Neural progenitor cell (in vitro differentiated cells): ENCODE results near the gene CTNNA1. TPM values are rescaled to one million over a fixed set of nuclear protein-coding genes. Genes with fewer than 3 reads are reported as not detected.

Source experiments
- DNase-seq: peaks from one replicate; pipeline ENCODE4 v3.0.0-alpha.2; 2016; ENCODE audit warnings: low spot score
- H2AFZ ChIP-seq: fragments of 200-600 bp; sonication (generic); replicated peaks from 2 replicates; pipeline ENCODE4 v1.6.1; 2016; ENCODE audit warnings: antibody characterized with exemption
- H3F3A ChIP-seq: fragments of 200-600 bp; sonication (generic); 2 replicates; pipeline ENCODE4 v1.6.1; 2016; ENCODE audit warnings: antibody characterized with exemption, low read depth
- H3K27ac ChIP-seq: fragments of 200-600 bp; sonication (generic); 2 replicates; pipeline ENCODE4 v1.5.1; 2016; ENCODE audit warnings: mild to moderate bottlenecking
- H3K27me3 ChIP-seq: fragments of 200-600 bp; sonication (generic); 2 replicates; pipeline ENCODE4 v1.6.1; 2016; ENCODE audit warnings: mild to moderate bottlenecking, moderate library complexity
- H3K36me3 ChIP-seq: fragments of 200-600 bp; sonication (generic); 2 replicates; pipeline ENCODE4 v1.5.1; 2016
- H3K4me1 ChIP-seq: fragments of 200-600 bp; sonication (generic); 2 replicates; pipeline ENCODE4 v1.6.1; 2016; ENCODE audit warnings: mixed run types
- H3K4me2 ChIP-seq: fragments of 200-600 bp; sonication (generic); 2 replicates; pipeline ENCODE4 v1.6.1; 2016
- H3K4me3 ChIP-seq: fragments of 200-600 bp; sonication (generic); 2 replicates; pipeline ENCODE4 v1.5.1; 2016
- H3K79me2 ChIP-seq: fragments of 200-600 bp; sonication (generic); 2 replicates; pipeline ENCODE4 v1.6.1; 2016; ENCODE audit warnings: low read depth
- H3K9ac ChIP-seq: fragments of 200-600 bp; sonication (generic); 2 replicates; pipeline ENCODE4 v1.6.1; 2016
- H3K9me3 ChIP-seq: fragments of 200-600 bp; sonication (generic); 2 replicates; pipeline ENCODE4 v1.5.1; 2016; ENCODE audit warnings: low read depth
- H4K20me1 ChIP-seq: fragments of 200-600 bp; sonication (generic); 2 replicates; pipeline ENCODE4 v1.6.1; 2016; ENCODE audit warnings: low read depth
- H3K27ac Mint-ChIP-seq: 3 replicates; pipeline ENCODE4 v1.8.0; 2021; ENCODE audit warnings: mixed read lengths
- H3K27me3 Mint-ChIP-seq: 2 replicates; pipeline ENCODE4 v1.8.0; 2022; ENCODE audit warnings: low read depth, mild to moderate bottlenecking, inconsistent platforms, moderate library complexity, mixed read lengths; ENCODE audit not compliant: insufficient read depth
- H3K36me3 Mint-ChIP-seq: 3 replicates; pipeline ENCODE4 v1.8.0; 2021; ENCODE audit warnings: mixed read lengths
- H3K4me1 Mint-ChIP-seq: 3 replicates; pipeline ENCODE4 v1.8.0; 2021; ENCODE audit warnings: mixed read lengths
- H3K4me3 Mint-ChIP-seq: 3 replicates; pipeline ENCODE4 v1.8.0; 2021; ENCODE audit warnings: mild to moderate bottlenecking, moderate library complexity, mixed read lengths
- H3K9me3 Mint-ChIP-seq: 3 replicates; pipeline ENCODE4 v1.8.0; 2020; ENCODE audit warnings: mixed read lengths
- EZH2 ChIP-seq: fragments of 200-600 bp; sonication (generic); IDR thresholded peaks from 2 replicates; pipeline ENCODE4 v1.6.1; 2017; ENCODE audit warnings: antibody characterized with exemption, mild to moderate bottlenecking, moderate library complexity
- EZH2phosphoT487 ChIP-seq: fragments of 200-600 bp; sonication (generic); IDR thresholded peaks from 2 replicates; pipeline ENCODE4 v1.6.1; 2017; ENCODE audit warnings: antibody characterized with exemption
- total RNA-seq: library from RNA; depleted of rRNA; stranded (reverse); fragments of >200 nt; gene quantifications from 2 replicates; pipeline ENCODE4 v1.2.3, GENCODE V29; 2015; ENCODE audit warnings: low replicate concordance
- TF ChIP-seq, protein P1 (sequence below): fragments of 200-600 bp; sonication (generic); IDR thresholded peaks from 2 replicates; pipeline ENCODE4 v1.5.1; 2017; ENCODE audit warnings: antibody characterized with exemption, mild to moderate bottlenecking

The CTNNA1 gene
- total RNA-seq, 1 donor from 2014 or later, result 305 TPM

DNA sequence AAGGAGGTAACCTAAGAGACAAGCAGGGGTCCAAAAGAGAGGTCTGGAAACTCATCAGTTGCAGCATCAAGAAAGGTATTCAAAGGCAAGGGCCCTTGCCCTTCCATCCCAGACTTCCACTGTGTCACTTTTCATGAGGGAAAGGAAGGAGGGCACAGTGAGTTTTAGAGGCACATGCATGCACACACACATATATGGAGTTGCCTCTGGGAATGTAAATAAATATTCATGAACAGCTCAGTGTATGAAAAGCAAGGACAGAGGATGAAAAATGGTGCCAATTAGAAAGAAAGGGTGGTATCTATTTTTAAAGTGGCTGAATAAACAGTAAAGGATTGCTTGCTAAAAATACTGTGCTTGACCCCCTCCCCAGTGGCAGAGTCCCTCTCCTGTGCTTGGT is 227.2 kb downstream of the CTNNA1 start:
- Histone ChIP-seq H3F3A (no peaks in the 10 kb centered on the region), H3K27ac (no peak overlapping the region), H3K4me3 (no peak overlapping the region), H3K4me1 (no peaks in the 10 kb centered on the region), H3K27me3 (no peaks in the 10 kb centered on the region), H3K4me2 (no peak overlapping the region), H3K36me3 (no peaks in the 10 kb centered on the region), H3K79me2 (no peaks in the 10 kb centered on the region), H3K9ac (no peak overlapping the region), H3K9me3 (no peaks in the 10 kb centered on the region), H4K20me1 (no peaks in the 10 kb centered on the region), H2AFZ (no peak overlapping the region)
- H3K36me3 Mint-ChIP-seq, result peaks cover 2% of the 10 kb centered on the region
- no peak for TF ChIP-seq EZH2
- TF ChIP-seq, protein P1, sequence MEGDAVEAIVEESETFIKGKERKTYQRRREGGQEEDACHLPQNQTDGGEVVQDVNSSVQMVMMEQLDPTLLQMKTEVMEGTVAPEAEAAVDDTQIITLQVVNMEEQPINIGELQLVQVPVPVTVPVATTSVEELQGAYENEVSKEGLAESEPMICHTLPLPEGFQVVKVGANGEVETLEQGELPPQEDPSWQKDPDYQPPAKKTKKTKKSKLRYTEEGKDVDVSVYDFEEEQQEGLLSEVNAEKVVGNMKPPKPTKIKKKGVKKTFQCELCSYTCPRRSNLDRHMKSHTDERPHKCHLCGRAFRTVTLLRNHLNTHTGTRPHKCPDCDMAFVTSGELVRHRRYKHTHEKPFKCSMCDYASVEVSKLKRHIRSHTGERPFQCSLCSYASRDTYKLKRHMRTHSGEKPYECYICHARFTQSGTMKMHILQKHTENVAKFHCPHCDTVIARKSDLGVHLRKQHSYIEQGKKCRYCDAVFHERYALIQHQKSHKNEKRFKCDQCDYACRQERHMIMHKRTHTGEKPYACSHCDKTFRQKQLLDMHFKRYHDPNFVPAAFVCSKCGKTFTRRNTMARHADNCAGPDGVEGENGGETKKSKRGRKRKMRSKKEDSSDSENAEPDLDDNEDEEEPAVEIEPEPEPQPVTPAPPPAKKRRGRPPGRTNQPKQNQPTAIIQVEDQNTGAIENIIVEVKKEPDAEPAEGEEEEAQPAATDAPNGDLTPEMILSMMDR, result no peak
- TF ChIP-seq EZH2phosphoT487, result no peak
- no peak for DNase-seq
- no peaks in the 10 kb centered on the region for H3K9me3 Mint-ChIP-seq
- H3K27me3 Mint-ChIP-seq, result peaks cover 3% of the 10 kb centered on the region
- no peak overlapping the region for H3K4me3 Mint-ChIP-seq
- peaks cover 24% of the 10 kb centered on the region for H3K4me1 Mint-ChIP-seq
- H3K27ac Mint-ChIP-seq, result peak overlapping the region; percentile 18

DNA sequence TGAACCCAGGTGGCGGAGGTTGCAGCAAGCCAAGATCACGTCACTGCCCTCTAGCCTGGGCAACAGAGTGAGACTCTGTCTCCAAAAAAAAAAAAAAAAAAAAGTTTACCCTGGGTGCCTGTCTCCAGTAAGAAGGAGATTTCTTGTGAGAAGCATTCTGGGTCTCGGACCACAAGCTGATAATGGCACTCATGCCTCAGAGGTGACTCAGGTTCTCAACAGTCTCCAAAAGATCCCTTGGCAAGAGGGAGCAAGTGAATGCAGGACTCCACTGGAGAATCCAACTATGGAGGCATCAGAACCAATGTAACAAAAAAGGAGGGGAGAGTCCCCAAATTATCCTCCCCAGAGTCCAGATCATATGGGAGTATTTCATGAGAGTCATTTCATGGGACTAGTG is 227.9 kb downstream of the CTNNA1 start:
- H4K20me1 ChIP-seq, result no peaks in the 10 kb centered on the region
- no peaks in the 10 kb centered on the region for H3K36me3 Mint-ChIP-seq
- H3K9me3 ChIP-seq, result no peaks in the 10 kb centered on the region
- no peak overlapping the region for H3K9ac ChIP-seq
- TF ChIP-seq EZH2phosphoT487 (no peak), EZH2 (no peak)
- TF ChIP-seq, protein P1, result no peak
- no peak overlapping the region for H3K4me2 ChIP-seq
- H3K36me3 ChIP-seq, result no peaks in the 10 kb centered on the region
- H3K4me1 Mint-ChIP-seq, result peaks cover 23% of the 10 kb centered on the region
- no peak overlapping the region for H3K27ac Mint-ChIP-seq
- no peaks in the 10 kb centered on the region for H3K27me3 ChIP-seq
- no peaks in the 10 kb centered on the region for H3K9me3 Mint-ChIP-seq
- no peaks in the 10 kb centered on the region for H3K4me1 ChIP-seq
- peaks cover 3% of the 10 kb centered on the region for H3K27me3 Mint-ChIP-seq
- no peak overlapping the region for H3K4me3 Mint-ChIP-seq
- H3K27ac ChIP-seq, result no peak overlapping the region
- no peak for DNase-seq
- no peaks in the 10 kb centered on the region for H3K79me2 ChIP-seq
- H3F3A ChIP-seq, result peaks cover 1% of the 10 kb centered on the region
- no peak overlapping the region for H2AFZ ChIP-seq
- H3K4me3 ChIP-seq, result no peak overlapping the region

DNA sequence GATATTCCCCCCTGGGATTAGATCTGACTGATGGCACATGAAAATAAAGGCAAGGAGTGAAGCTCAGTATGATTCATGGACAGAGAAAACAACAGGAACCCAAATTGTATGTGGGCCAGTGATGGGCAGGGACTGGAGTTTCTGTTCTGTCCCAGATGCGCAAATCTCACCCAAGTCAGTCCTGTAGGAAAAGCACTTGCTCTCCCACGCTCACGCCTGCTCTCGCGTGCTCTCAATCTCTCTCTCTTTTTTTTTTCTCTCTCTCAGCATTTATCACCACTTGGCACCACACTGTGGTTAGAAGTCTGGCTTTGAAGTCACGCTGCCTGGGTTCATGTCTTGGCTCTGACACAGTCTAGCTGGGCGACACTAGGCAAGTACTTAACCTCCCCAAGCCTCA is 228.4 kb downstream of the CTNNA1 start:
- no peaks in the 10 kb centered on the region for H3K9me3 Mint-ChIP-seq
- Histone ChIP-seq H3K4me1 (no peaks in the 10 kb centered on the region), H3F3A (peaks cover 6% of the 10 kb centered on the region), H2AFZ (no peak overlapping the region), H3K4me3 (no peak overlapping the region), H3K27me3 (no peaks in the 10 kb centered on the region), H4K20me1 (no peaks in the 10 kb centered on the region), H3K9ac (no peak overlapping the region), H3K9me3 (no peaks in the 10 kb centered on the region), H3K36me3 (no peaks in the 10 kb centered on the region), H3K79me2 (no peaks in the 10 kb centered on the region), H3K27ac (no peak overlapping the region), H3K4me2 (no peak overlapping the region)
- no peak overlapping the region for H3K4me3 Mint-ChIP-seq
- no peak overlapping the region for H3K27ac Mint-ChIP-seq
- H3K27me3 Mint-ChIP-seq, result peaks cover 3% of the 10 kb centered on the region
- no peak for DNase-seq
- no peaks in the 10 kb centered on the region for H3K36me3 Mint-ChIP-seq
- H3K4me1 Mint-ChIP-seq, result peaks cover 27% of the 10 kb centered on the region
- TF ChIP-seq EZH2, result no peak
- TF ChIP-seq, protein P1, result no peak
- no peak for TF ChIP-seq EZH2phosphoT487
